K562 (cell line): Measurements from ENCODE around the gene ERMARD. TPM values are rescaled to one million over a fixed set of nuclear protein-coding genes. Genes with fewer than 3 reads are reported as not detected.

Experiments used
- EGR1 ChIP-seq: fragments of 450-650 bp; conservative IDR thresholded peaks from 2 replicates; pipeline ENCODE4 v1.6.1; 2017; ENCODE audit warnings: mild to moderate bottlenecking
- ETS2 ChIP-seq: IDR thresholded peaks from 2 replicates; pipeline ENCODE4 v1.6.1; 2016; ENCODE audit warnings: borderline replicate concordance, missing genetic modification characterization, mild to moderate bottlenecking, moderate library complexity, missing compliant biosample characterization; ENCODE audit not compliant: poor library complexity, severe bottlenecking
- IRF1 ChIP-seq: sonication (generic); formaldehyde crosslinking; IDR thresholded peaks from 2 replicates; pipeline ENCODE4 v1.8.0; 2022; ENCODE audit warnings: missing genetic modification reagents, mild to moderate bottlenecking, borderline replicate concordance
- RNF2 ChIP-seq: sonication (generic); IDR thresholded peaks from 2 replicates; pipeline ENCODE4 v1.6.1; 2016
- SREBF1 ChIP-seq: fragments of 150-350 bp; IDR thresholded peaks from 2 replicates; pipeline ENCODE4 v1.6.1; 2014; ENCODE audit warnings: antibody characterized with exemption, low read depth, low read length, borderline replicate concordance
- STAT5A ChIP-seq: IDR thresholded peaks from 2 replicates; pipeline ENCODE4 v1.6.1; 2012; ENCODE audit warnings: low read length, inconsistent platforms, borderline replicate concordance
- YY1 ChIP-seq, 3 experiments: IDR thresholded peaks; 2 replicates each; pipeline ENCODE4 v1.6.1; 2011; ENCODE audit warnings: low read length in 2 of 3, mild to moderate bottlenecking in 2 of 3, moderate library complexity in 2 of 3, borderline replicate concordance in 1 of 3, control low read depth in 1 of 3, low read depth in 1 of 3; ENCODE audit not compliant: insufficient read depth in 3 of 3, insufficient replicate concordance in 2 of 3, control insufficient read depth in 1 of 3, insufficient read length in 1 of 3; ENCODE audit errors: extremely low read depth in 1 of 3
- ZKSCAN1 ChIP-seq: fragments of 150-350 bp; IDR thresholded peaks from 2 replicates; pipeline ENCODE4 v1.6.1; 2016; ENCODE audit warnings: low read depth, low read length
- ZNF431 ChIP-seq: sonication (generic); formaldehyde crosslinking; IDR thresholded peaks from 2 replicates; pipeline ENCODE4 v1.8.0; 2022; ENCODE audit warnings: mild to moderate bottlenecking, missing genetic modification reagents
- ZNF436 ChIP-seq: fragments of 250-450, 450-650 bp; sonication (Bioruptor Pico); formaldehyde crosslinking; IDR thresholded peaks from 2 replicates; pipeline ENCODE4 v1.7.0; 2020; ENCODE audit warnings: mild to moderate bottlenecking
- polyA plus RNA-seq, 8 experiments: library from polyadenylated mRNA; depleted of rRNA in 4 of 8; stranded (reverse) in 5 of 8; unstranded in 3 of 8; fragments of >200 nt; fragmentation: Nextera tagmentation in 2 of 8; fragmentation: Illumina TruSeq in 1 of 8; extraction: Ambion mirVana in 2 of 8; extraction: Trizol in 1 of 8; gene quantifications; 2 replicates each; pipeline versions ENCODE4 v1.2.1 to v1.2.3, GENCODE V29; 2011 to 2014; ENCODE audit warnings: inconsistent platforms in 1 of 8, missing spikeins in 1 of 8
- total RNA-seq, 7 experiments: library from RNA; depleted of rRNA in 6 of 7; stranded (reverse); fragments of >200 nt in 6 of 7; fragmentation: Illumina TruSeq in 2 of 7; extraction: Trizol in 2 of 7; gene quantifications; 2 replicates each; pipeline versions ENCODE4 v1.2.1 to v1.2.3, GENCODE V29; 2011 to 2021; ENCODE audit warnings: low replicate concordance in 1 of 7
- TF ChIP-seq, protein P1 (sequence below): sonication (generic); formaldehyde crosslinking; IDR thresholded peaks from 2 replicates; pipeline ENCODE4 v1.5.0; 2020; ENCODE audit warnings: missing genetic modification reagents
- TF ChIP-seq, protein P2 (sequence below): sonication (generic); formaldehyde crosslinking; IDR thresholded peaks from 2 replicates; pipeline ENCODE4 v1.8.0; 2022; ENCODE audit warnings: mild to moderate bottlenecking, low read depth, missing genetic modification reagents
- TF ChIP-seq, protein P3 (sequence below): sonication (generic); formaldehyde crosslinking; IDR thresholded peaks from 2 replicates; pipeline ENCODE4 v1.8.0; 2023; ENCODE audit warnings: mild to moderate bottlenecking, missing genetic modification reagents
- TF ChIP-seq, protein P4 (sequence below): IDR thresholded peaks from 3 replicates; pipeline ENCODE4 v1.6.1; 2011; ENCODE audit warnings: borderline replicate concordance, mild to moderate bottlenecking, moderate library complexity; ENCODE audit not compliant: insufficient read length; ENCODE audit errors: extremely low read depth

ERMARD gene
- total and polyA plus RNA-seq, 9 of the 15 experiments (the other 6 are each of a cell fraction or from before 2014, with no cell fraction given), result 14.5 to 68.6 (median 27.7) TPM

GRCh38 chr6:169751242-169752073, at the start of gene ERMARD, which contains the start of gene DYNLT2 (continued):
- TF ChIP-seq STAT5A (peak; percentile 32; the same call in 1 of the 2 replicates), ETS2 (tag) (no peak), ZKSCAN1 (peak; percentile 82), EGR1 (peak; percentile 89), RNF2 (peak; percentile 70; the same call in 1 of the 2 replicates), ZNF436 (CRISPR knock-in tag) (no peak), ZNF431 (CRISPR knock-in tag) (peak; percentile 67; the same call in 1 of the 2 replicates), IRF1 (CRISPR knock-in tag) (no peak; the same call in 1 of the 2 replicates), YY1 (IDR thresholded peaks at IDR 0.05; ENCODE audit: borderline replicate concordance in 1 of 3, control insufficient read depth in 1 of 3, extremely low read depth in 1 of 3, insufficient read depth in 3 of 3, insufficient read length in 1 of 3, insufficient replicate concordance in 2 of 3, low read depth in 1 of 3, low read length in 2 of 3) (peak; percentile 55 to 91 (median 87)), SREBF1 (no peak)
- TF ChIP-seq, protein P1, sequence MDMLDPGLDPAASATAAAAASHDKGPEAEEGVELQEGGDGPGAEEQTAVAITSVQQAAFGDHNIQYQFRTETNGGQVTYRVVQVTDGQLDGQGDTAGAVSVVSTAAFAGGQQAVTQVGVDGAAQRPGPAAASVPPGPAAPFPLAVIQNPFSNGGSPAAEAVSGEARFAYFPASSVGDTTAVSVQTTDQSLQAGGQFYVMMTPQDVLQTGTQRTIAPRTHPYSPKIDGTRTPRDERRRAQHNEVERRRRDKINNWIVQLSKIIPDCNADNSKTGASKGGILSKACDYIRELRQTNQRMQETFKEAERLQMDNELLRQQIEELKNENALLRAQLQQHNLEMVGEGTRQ (CRISPR knock-in tag), result peak; percentile 0; the same call in 1 of the 2 replicates
- TF ChIP-seq, protein P2, sequence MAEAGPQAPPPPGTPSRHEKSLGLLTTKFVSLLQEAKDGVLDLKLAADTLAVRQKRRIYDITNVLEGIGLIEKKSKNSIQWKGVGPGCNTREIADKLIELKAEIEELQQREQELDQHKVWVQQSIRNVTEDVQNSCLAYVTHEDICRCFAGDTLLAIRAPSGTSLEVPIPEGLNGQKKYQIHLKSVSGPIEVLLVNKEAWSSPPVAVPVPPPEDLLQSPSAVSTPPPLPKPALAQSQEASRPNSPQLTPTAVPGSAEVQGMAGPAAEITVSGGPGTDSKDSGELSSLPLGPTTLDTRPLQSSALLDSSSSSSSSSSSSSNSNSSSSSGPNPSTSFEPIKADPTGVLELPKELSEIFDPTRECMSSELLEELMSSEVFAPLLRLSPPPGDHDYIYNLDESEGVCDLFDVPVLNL (CRISPR knock-in tag), result 0 out of 2 replicates have a peak, but pooled peaks have one; percentile 1
- TF ChIP-seq, protein P3, sequence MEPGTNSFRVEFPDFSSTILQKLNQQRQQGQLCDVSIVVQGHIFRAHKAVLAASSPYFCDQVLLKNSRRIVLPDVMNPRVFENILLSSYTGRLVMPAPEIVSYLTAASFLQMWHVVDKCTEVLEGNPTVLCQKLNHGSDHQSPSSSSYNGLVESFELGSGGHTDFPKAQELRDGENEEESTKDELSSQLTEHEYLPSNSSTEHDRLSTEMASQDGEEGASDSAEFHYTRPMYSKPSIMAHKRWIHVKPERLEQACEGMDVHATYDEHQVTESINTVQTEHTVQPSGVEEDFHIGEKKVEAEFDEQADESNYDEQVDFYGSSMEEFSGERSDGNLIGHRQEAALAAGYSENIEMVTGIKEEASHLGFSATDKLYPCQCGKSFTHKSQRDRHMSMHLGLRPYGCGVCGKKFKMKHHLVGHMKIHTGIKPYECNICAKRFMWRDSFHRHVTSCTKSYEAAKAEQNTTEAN, result no peak; the same call in 1 of the 2 replicates
- TF ChIP-seq, protein P4, sequence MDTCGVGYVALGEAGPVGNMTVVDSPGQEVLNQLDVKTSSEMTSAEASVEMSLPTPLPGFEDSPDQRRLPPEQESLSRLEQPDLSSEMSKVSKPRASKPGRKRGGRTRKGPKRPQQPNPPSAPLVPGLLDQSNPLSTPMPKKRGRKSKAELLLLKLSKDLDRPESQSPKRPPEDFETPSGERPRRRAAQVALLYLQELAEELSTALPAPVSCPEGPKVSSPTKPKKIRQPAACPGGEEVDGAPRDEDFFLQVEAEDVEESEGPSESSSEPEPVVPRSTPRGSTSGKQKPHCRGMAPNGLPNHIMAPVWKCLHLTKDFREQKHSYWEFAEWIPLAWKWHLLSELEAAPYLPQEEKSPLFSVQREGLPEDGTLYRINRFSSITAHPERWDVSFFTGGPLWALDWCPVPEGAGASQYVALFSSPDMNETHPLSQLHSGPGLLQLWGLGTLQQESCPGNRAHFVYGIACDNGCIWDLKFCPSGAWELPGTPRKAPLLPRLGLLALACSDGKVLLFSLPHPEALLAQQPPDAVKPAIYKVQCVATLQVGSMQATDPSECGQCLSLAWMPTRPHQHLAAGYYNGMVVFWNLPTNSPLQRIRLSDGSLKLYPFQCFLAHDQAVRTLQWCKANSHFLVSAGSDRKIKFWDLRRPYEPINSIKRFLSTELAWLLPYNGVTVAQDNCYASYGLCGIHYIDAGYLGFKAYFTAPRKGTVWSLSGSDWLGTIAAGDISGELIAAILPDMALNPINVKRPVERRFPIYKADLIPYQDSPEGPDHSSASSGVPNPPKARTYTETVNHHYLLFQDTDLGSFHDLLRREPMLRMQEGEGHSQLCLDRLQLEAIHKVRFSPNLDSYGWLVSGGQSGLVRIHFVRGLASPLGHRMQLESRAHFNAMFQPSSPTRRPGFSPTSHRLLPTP, result peak; percentile 24
